COLO829 (cell line): Measurements from ENCODE around the gene HDAC4.

Source experiments
- DNase-seq: peaks from one replicate; pipeline ENCODE4 v3.0.0; 2012; ENCODE audit warnings: low spot score

Gene HDAC4

DNA sequence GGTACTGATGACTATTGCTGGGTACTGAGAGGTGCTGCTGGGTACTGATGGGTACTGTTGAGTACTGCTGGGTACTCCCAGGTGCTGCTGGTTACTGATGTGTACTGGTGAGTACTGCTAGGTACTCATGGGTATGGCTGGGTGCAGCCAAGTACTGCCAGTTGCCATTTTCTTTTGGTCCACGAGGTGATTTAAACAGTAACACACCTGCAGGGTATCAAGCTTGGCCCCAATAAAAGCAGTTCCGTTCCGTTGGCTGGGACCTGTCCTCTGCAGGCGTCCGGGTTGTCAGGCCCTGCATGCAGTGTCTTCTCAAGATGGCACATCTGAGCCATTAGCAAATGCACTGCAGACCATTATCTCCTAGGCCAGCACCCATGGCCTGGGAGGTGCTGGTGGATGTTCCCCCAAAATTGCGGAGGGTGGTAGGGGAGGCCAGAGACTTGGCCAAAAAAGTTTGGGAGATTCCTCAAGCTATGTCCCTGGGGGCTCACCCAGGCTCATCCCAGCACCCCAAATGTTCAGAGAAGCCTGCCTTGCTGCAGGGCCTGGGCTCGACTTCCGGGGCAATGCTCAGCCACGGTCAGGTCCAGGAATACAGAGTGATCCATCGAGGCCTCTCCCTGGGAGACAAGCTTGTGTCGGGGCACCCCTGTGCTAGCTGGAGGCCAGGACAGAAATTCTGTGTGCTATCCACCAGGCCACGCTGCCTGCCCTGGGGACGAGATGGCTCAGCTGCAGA, 387.7 kb downstream of the HDAC4 start:
- no peak for DNase-seq

GRCh38 chr2:239012228-239012627, 388.6 kb downstream of the HDAC4 start:
- DNase-seq: no peak

DNA sequence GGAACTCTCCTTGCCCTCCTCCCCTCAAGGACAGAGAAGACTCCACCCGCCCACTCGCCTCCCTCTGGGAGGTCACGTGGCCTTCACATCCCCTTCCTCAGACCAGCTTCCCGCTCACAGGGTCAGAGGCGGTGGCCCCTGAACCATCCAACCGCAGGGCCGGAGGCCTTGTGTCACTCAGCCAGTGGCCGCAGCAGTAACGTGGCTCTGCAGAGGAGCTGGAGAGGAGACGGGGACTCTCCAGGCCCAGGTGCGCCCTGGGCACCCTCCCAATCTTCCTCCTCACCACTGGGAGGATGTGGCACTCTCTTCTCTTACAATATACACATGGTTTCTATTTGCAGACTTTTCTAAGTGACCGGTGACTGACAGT, 391.2 kb downstream of the HDAC4 start:
- no peak for DNase-seq

DNA sequence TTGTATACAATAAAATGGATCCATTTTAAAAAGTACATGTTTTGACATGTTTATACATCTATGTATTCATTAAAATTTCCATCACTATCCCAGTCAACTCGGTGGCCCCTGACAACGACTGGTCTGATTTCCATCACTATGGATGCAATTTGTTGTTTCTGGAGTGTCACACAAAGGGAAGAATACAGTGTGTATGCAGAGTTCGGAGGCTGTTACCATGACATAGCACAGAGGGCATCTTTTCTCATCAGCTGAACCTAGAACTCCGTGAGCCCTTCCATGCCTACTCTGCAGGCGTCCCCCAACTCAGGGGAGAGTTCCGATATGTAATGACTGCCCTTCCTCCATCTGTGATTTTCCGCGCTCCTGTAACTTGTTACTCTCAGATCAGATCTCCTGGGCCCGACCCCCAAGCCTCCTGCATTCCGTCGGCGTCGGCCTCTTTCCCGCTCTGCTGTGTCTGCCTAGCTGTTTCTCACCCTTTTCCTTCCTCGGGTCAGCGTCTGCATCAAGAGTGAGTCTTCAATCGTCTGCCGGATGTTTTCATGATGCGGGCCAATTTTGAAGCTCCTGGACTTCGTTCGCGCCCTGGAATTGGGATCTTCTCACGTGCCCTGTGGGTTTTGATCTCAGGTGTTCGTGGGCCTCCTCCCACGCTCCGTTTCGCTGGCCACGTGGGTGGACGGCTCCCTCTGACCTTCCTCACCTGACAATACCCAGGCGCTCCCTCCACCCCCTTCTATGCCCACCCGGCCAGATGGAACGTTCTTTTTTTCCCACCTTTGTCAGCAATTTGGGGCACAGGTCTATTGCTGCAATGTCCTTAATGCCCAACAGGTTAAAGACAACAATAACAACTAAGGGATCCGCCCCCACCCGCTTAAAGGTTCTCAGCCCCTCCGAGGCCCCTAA, 391.9 kb downstream of the HDAC4 start:
- DNase-seq: no peak

GRCh38 chr2:239008004-239008403, 392.8 kb downstream of the HDAC4 start:
- no peak for DNase-seq

- no peak for DNase-seq
These were observed 394.1 kb downstream of the HDAC4 start for GRCh38 chr2:239006622-239007285.

DNA sequence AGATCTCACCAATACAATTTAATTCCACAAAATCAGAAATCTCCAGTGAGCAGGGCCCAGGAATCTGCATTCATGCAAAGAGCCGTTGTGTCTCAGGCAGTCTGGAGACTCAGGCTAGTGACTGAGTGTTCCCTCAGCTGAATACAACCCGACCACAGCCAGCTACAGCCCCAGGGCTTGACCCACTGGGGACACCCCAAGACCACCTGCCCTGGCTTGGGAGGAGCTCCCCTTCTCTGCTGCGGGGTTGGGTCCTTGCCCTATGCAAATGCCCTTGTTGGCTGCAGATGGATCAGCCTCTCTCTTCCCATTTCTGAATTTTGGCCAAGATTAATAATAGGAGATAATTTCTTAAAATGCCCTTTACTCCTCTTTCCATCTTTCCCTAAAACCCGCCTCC, 395.2 kb downstream of the HDAC4 start:
- no peak for DNase-seq

DNA sequence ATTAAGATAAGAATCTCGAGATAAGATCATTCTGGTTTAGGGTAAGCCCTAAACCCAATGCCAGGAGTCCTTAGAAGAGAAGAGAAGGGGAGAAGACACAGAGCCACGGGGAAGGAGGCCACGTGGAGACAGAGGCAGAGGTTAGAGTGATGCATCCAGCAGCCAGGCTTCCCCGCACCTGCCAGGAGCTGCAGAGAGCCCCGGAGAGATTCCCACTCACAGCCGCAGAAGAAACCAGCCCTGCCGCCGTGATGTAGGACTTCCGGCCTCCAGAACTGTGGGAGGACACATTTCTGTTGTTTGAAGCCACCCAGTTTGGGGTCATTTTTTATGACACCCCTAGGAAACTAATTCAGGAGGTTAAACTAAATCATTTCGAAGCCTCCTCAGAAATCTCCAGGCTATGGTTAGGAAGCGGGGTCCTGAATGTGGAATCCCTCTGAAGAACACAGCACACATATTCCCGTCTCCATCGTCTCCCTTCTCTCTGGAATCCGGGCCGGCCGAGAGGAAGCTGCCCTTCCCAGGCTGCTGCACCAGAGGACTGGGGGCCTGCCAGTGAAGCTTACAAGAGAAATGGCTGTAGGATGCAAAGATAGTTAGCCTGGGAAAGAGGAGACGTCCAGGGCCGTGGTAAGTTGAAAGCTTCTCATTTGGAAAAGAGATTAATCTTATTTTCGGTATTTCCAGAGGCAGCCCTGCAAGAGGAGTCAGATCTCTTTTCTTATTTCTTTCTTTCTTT, 396.4 kb downstream of the HDAC4 start:
- DNase-seq: no peak

GRCh38 chr2:239003624-239004273, 397.1 kb downstream of the HDAC4 start:
- DNase-seq: no peak

- peak; percentile 82 for DNase-seq
These were observed 397.7 kb downstream of the HDAC4 start for GRCh38 chr2:239002954-239003623.

DNA sequence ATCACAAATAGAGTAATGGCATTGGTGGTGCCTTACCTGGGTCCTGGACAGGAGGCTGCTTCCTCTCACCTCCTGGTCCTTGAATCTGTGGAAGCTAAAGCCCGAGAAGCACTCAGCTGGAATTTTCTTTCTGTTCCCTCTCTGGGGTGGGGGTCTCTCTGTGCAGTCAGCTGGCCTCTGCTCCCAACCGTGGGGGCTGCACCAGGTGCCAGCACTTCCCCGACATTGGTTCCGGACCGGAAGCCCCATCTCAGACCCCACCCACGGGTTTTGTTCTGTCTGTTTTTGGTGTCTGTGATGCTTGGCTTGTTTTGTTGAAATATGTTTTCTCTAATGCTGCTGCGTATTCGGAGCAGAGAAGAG, 398.2 kb downstream of the HDAC4 start:
- no peak for DNase-seq

GRCh38 chr2:239001794-239002193, 399.0 kb downstream of the HDAC4 start:
- no peak for DNase-seq

- no peak for DNase-seq
These were observed 400.2 kb downstream of the HDAC4 start for GRCh38 chr2:239000500-239001073.

GRCh38 chr2:239000089-239000488, 400.7 kb downstream of the HDAC4 start:
- DNase-seq: no peak

- no peak for DNase-seq
These were observed 401.5 kb downstream of the HDAC4 start for GRCh38 chr2:238999291-238999741.

- no peak for DNase-seq
These were observed 402.0 kb downstream of the HDAC4 start for GRCh38 chr2:238998801-238999200.
